Subcutaneous abdominal adipose tissue (tissue), 5 donors: Measurements from ENCODE around the gene KRT8.
A peak's percentile ranks its signal among the peaks of the same experiment; 100 is the strongest.

Experiments
- H3K27ac ChIP-seq: one replicate; pipeline ENCODE4 v1.7.0; 2013; ENCODE audit warnings: low read depth, mild to moderate bottlenecking, inconsistent platforms, low read length, moderate library complexity
- H3K27me3 ChIP-seq, 5 donors: one replicate each; pipeline ENCODE4 v1.7.0; 2013; ENCODE audit warnings: low read length in 5 of 5, inconsistent platforms in 1 of 5; ENCODE audit not compliant: control insufficient read depth in 5 of 5, insufficient read depth in 4 of 5
- H3K36me3 ChIP-seq, 5 donors: one replicate each; pipeline ENCODE4 v1.7.0; 2013; ENCODE audit warnings: low read length in 5 of 5; ENCODE audit not compliant: control insufficient read depth in 5 of 5, insufficient read depth in 5 of 5
- H3K4me1 ChIP-seq, 5 donors: one replicate each; pipeline ENCODE4 v1.7.0; 2013; ENCODE audit warnings: low read length in 5 of 5, mild to moderate bottlenecking in 3 of 5, moderate library complexity in 1 of 5; ENCODE audit not compliant: control insufficient read depth in 5 of 5, insufficient read depth in 5 of 5
- H3K4me3 ChIP-seq, 5 donors: one replicate each; pipeline ENCODE4 v1.7.0; 2013; ENCODE audit warnings: low read length in 5 of 5, low read depth in 1 of 5
- H3K9ac ChIP-seq, 5 donors: one replicate each; pipeline ENCODE4 v1.7.0; 2013; ENCODE audit warnings: low read length in 5 of 5, mild to moderate bottlenecking in 4 of 5, moderate library complexity in 3 of 5
- H3K9me3 ChIP-seq, 5 donors: one replicate each; pipeline ENCODE4 v1.7.0; 2013; ENCODE audit warnings: low read length in 5 of 5; ENCODE audit not compliant: control insufficient read depth in 5 of 5
- donor health status: healthy.
- donor health status: healthy.
- donor health status: healthy.
- donor health status: healthy.
- donor health status: healthy.

The KRT8 gene

DNA sequence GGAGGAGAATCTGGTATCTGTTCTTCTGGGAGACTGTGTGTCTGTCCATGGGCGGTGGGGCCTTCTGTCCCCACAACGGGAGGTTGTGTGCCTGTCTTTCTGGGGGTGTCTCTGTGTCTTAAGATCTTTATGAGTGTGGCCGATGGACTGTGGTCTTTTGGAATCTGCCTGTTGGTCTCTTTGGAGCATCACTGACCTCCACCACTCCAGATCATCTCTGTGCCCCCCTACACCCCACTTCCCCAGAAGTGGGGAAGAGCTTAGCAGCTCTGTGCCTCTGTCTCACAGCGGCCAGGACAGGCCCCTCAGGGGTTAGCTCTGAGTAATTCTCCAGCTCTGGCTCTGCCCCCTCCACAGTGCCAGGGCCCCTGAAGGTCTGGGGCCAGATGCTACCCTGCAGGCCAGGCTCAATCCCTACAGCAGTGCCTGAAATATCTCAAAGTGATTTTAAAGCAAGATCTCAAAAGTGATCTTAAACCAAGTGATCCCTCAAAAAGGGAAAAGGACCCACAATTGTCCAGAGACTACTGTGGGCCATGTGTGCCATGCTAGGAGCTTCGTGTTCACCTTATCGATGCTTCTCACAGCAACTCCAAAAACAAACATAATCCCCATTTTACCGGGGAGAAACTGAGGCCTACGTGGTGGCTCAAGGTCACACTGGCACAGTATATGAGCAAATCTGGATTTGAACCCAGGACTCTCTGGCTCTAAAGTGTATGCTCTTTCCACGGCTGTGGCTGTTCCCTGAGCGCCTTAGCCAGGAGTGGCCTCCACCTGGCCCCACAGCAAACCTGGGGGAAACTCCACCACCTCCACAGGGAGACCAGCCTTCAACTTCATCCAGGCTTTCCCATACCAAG, 30.1 kb downstream of the KRT8 start:
- Histone ChIP-seq H3K36me3 (no peaks in the 10 kb centered on the region), H3K4me1 (peaks cover 14 to 41% (median 39%) of the 10 kb centered on the region in 5 donors), H3K27ac (peak overlapping the region; percentile 32), H3K4me3 (peak overlapping the region; percentile 35 to 55 (median 45)), H3K9me3 (no peaks in the 10 kb centered on the region), H3K9ac (peak overlapping the region in 4 of 5 donors; percentile 24 to 66 (median 42)), H3K27me3 (peaks cover 0 to 3% (median 0%) of the 10 kb centered on the region in 5 donors)

DNA sequence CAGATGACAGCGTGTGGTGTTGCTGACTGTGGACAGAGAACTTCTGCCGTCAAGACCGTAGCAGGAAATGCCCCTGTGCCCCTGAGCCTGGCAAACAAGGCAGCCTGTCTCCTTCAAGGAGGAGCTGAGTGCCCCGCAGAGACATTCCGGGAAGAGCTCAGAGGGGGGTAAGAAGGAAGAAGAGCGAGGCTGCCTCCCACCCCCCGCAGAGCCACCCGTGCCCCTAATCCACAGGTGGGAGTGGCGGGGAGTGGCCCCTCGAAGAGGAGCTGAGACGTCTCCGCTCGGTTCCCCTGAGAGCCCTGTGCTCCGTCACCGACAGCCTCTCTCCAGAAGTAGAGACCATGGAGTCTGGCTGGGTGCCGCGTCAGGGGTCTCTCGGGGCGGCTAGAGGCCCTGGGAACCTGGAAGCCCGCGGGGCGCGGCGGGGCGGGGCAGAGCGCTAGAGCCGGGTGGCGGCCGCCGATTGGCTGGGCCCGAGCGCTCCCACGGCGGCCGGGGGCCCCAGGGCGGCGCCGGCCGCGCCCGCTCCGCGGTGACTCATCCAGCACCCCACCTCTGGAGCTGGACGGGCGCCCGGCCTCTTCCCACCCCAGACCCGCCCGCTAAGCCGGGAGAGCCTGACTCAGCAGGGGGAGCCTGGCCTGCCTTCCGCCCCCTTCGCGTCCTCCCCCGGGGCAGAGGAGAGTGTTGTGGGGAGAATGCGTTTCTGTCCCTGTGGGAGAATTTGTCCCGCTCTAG, 30.9 kb downstream of the KRT8 start:
- Histone ChIP-seq H3K9me3 (no peaks in the 10 kb centered on the region), H3K4me1 (peaks cover 13 to 35% (median 31%) of the 10 kb centered on the region in 5 donors), H3K27ac (peak overlapping the region; percentile 50), H3K36me3 (no peaks in the 10 kb centered on the region), H3K27me3 (peaks cover 0 to 3% (median 0%) of the 10 kb centered on the region in 5 donors), H3K9ac (peak overlapping the region in 4 of 5 donors; percentile 30 to 66 (median 52)), H3K4me3 (peak overlapping the region; percentile 35 to 60 (median 53))

GRCh38 chr12:52873513-52873831, 31.4 kb downstream of the KRT8 start:
- H3K9ac ChIP-seq: peak overlapping the region in 1 of 5 donors; percentile 60
- peaks cover 13 to 33% (median 31%) of the 10 kb centered on the region in 5 donors for H3K4me1 ChIP-seq
- no peaks in the 10 kb centered on the region for H3K36me3 ChIP-seq
- no peaks in the 10 kb centered on the region for H3K9me3 ChIP-seq
- H3K27ac ChIP-seq: peak overlapping the region; percentile 50
- H3K4me3 ChIP-seq: peak overlapping the region in 4 of 5 donors; percentile 24 to 58 (median 51)
- H3K27me3 ChIP-seq: peaks cover 0 to 3% (median 0%) of the 10 kb centered on the region in 5 donors

GRCh38 chr12:52872644-52873389, 32.1 kb downstream of the KRT8 start:
- Histone ChIP-seq H3K4me1 (peaks cover 13 to 35% (median 31%) of the 10 kb centered on the region in 5 donors), H3K4me3 (no peak overlapping the region), H3K36me3 (no peaks in the 10 kb centered on the region), H3K27me3 (peaks cover 0 to 3% (median 0%) of the 10 kb centered on the region in 5 donors), H3K27ac (peak overlapping the region; percentile 50), H3K9me3 (no peaks in the 10 kb centered on the region), H3K9ac (no peak overlapping the region)

GRCh38 chr12:52871291-52872039, 33.4 kb downstream of the KRT8 start:
- Histone ChIP-seq H3K36me3 (no peaks in the 10 kb centered on the region), H3K27me3 (peaks cover 0 to 3% (median 0%) of the 10 kb centered on the region in 5 donors), H3K4me1 (peaks cover 16 to 42% (median 31%) of the 10 kb centered on the region in 5 donors), H3K27ac (peak overlapping the region; percentile 65), H3K9ac (peak overlapping the region in 1 of 5 donors; percentile 84), H3K4me3 (no peak overlapping the region), H3K9me3 (no peaks in the 10 kb centered on the region)

DNA sequence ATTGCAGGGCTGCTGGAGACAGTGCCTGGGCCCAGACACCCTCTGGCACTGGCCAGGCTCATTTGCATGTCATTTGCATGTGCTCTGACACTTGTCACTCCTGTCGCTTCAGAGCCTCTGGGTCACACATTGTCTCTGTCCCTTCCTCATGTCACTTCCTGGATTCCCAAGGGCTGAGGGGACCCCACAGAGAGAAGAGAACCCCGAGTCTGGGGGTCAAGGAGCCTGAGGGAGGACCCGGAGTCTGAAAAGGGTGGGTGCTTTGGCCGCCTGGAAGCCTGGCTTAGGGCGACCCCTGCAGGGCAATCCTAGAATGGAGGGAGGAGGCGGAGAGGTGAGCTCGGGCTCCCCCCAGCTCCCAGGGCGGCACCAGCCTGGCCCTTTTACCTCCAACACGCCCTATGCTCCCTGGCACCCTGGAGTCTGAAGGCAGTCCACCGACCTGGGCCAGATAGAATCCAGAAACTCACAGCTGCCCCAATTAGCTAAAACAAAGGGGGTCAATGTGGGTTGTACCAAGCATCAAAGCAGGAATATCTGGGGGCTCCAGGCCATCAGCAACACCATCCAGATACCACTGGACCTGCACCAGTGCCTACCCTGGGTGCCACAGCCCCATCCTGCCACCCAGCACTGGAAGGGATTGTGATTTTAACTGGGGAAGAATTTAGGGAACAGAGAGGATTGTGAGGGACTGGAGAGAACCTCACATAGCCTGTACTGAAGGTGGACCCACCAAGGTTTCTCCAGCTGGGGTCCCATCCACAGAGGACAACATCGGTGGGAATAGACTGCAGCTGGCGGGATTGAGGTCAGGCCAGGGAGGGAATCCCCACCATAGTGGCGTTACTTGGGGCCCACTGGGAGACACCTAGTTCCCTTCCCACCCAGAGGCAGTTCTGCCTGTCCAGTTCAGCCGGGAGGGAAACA, 34.2 kb downstream of the KRT8 start:
- H3K36me3 ChIP-seq: no peaks in the 10 kb centered on the region
- no peaks in the 10 kb centered on the region for H3K9me3 ChIP-seq
- peak overlapping the region; percentile 65 for H3K27ac ChIP-seq
- H3K4me3 ChIP-seq: no peak overlapping the region
- H3K27me3 ChIP-seq: peaks cover 0 to 3% (median 0%) of the 10 kb centered on the region in 5 donors
- peak overlapping the region in 1 of 5 donors; percentile 4 for H3K9ac ChIP-seq
- H3K4me1 ChIP-seq: peaks cover 16 to 42% (median 32%) of the 10 kb centered on the region in 5 donors

DNA sequence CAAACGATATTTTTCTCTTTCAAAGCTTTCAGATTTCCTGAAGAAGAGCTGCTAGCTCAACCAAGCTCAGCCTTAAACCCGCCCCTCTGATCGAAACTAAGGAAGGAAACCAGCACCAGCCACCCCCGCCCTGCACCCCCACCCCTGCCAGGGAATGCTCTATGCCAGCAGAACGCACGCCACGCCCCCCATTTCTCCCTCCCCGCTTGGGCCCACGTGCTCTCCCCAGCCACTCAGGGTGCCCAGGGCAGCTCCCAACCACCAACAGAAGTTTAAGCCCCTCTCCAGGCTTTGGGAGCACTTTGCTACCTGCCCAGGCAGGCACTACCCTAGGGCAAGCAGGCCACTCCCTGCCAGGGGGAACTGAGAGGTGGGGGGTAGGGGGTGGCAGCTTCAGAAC, 37.2 kb downstream of the KRT8 start:
- Histone ChIP-seq H3K27me3 (peaks cover 0 to 7% (median 0%) of the 10 kb centered on the region in 5 donors), H3K9me3 (no peaks in the 10 kb centered on the region), H3K36me3 (no peaks in the 10 kb centered on the region), H3K27ac (no peak overlapping the region), H3K4me1 (peaks cover 16 to 30% (median 26%) of the 10 kb centered on the region in 5 donors), H3K4me3 (peak overlapping the region in 1 of 5 donors; percentile 32), H3K9ac (no peak overlapping the region)

DNA sequence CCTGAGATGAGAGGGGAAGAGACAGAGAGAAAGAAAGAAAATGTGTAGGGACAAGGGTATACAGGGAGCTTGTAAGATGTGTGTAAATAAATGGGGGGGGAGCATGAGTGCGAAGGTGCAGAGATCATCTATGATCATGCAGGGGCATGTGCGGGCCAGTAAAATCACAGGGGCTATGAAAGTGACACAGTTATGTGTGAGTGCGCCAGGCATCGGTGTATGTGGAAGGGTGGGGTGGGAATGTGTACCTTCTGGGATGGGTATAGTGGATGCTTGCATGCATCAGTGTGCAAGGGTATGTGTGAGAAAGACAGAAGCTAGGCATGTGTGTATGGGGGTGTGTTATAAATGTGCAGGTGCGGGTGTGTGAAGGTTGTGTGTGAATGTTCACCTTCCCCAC, 37.7 kb downstream of the KRT8 start:
- H3K27me3 ChIP-seq: peaks cover 0 to 7% (median 0%) of the 10 kb centered on the region in 5 donors
- no peaks in the 10 kb centered on the region for H3K36me3 ChIP-seq
- no peak overlapping the region for H3K27ac ChIP-seq
- peaks cover 16 to 30% (median 26%) of the 10 kb centered on the region in 5 donors for H3K4me1 ChIP-seq
- no peaks in the 10 kb centered on the region for H3K9me3 ChIP-seq
- H3K9ac ChIP-seq: no peak overlapping the region
- H3K4me3 ChIP-seq: peak overlapping the region in 1 of 5 donors; percentile 32
